GM21423 (cell line): ENCODE measurements around the gene KRTAP10-6.
"Not testable (repeated sequence)": the region's sequence is repeated elsewhere in the genome, so short reads cannot be mapped to it uniquely, and the experiment has no call there.

Source experiments
- ATAC-seq: cut with Tn5 transposase; IDR thresholded peaks from one replicate; pipeline ENCODE4 v1.9.1; 2021; ENCODE audit warnings: mild to moderate bottlenecking, moderate library complexity; ENCODE audit not compliant: unreplicated experiment

Gene KRTAP10-6

DNA sequence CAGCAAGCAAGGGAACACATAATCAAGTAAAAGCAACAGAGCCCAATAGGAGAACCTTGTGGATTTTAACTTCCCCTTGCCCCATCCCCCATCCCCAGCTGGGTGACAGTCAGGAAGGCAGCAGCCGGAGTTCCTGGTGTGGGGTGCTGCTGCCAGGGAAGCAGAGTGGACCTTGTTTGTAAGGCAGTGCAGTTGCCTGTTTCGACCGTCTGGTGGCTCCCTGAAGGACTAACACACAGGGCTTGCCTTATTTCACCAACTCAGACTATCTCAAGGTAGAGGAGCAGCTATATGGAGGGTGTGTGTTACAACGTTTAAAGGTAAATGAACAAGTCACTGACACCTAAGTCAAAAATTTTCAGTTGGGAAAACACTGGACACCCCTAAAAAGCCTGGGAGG, 26.2 kb upstream of the KRTAP10-6 start:
- no peak for ATAC-seq

DNA sequence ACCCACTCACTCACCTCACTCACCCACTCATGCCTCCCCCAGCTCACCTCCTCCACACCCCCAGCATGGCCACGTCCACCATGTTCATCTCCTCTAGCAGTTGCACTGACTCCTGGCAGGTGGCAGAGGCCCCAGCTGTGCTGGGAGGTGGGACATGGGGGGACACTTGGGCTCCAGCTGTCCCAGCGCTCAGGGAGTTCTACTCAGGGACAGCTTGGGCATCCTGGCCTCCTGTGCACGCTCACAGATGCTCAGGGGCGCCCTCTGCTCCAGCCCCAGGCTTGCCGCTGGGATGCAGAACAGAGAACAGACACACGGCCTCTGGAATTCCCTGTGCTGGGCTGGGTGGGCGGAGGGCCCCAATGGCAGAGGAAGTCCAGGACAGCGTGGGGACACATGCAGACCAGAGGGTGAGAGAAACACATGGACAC, 24.8 kb upstream of the KRTAP10-6 start:
- ATAC-seq = no peak

DNA sequence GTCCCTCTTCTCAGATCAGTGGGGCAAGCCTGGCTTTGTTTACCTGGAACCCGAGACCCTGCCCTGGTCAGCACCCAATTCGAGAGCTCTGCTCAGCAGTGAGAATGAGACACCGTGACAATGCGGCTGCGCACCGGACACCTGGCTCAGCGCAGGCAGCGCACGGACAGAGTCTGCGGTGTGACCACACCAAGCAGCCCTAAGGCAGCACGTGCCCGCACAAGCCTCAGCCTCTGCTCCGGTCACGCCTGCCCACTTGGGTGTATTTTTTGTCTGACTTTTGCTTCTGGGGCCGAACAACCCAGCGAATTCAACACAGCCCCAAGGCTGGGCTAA, 24.3 kb upstream of the KRTAP10-6 start:
- ATAC-seq = no peak

DNA sequence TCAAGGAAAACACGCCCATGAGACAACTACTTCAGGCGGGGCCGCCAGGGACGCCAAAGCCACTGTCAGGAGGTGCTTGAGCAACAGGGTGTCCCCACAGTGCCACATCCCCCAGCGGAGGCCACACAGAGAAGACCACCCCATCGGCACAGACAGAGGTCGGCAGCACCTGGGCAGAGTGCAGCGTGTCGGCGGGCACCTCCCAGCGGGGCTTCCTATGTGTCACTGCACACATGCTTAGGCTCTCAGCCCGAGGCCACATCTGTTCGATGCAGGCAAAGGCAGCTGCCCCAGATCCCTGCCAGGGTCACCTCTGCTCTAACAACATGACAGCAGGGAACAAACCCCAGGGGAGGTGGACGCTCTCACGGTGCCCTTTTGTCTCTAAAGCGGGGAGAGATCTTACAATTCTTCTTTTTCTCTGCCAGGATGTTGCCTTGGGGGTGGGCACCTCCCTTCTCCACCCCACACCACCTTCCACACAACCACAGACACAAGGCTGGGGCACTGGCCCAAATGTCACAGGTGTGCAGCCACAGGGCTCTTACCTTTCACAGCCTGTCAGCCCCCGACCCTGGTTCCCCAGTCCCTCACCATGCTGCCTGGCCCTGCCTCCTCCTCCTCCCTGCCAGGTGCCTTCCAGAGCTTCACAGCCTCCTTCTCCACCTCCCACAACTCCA, 23.7 kb upstream of the KRTAP10-6 start:
- no peak for ATAC-seq

DNA sequence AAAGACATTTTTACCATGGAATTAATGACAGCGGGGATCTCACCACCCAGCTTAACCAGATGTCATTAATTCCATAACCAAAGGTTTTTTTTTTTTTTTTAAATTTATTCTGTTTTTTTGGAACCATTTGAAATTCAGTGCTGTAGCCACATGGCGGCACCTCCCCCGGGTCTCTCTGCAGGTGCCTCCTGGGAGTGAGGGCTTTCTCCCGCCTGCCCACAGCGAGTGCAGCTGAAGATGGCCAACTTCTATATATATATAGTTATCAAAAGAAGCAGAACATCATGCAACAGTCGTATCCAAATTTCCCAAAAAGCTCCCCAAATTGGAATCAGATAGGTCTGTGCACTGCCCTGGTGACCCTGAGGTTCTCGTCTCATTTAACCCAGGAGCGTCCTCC, 23.2 kb upstream of the KRTAP10-6 start:
- no peak for ATAC-seq

DNA sequence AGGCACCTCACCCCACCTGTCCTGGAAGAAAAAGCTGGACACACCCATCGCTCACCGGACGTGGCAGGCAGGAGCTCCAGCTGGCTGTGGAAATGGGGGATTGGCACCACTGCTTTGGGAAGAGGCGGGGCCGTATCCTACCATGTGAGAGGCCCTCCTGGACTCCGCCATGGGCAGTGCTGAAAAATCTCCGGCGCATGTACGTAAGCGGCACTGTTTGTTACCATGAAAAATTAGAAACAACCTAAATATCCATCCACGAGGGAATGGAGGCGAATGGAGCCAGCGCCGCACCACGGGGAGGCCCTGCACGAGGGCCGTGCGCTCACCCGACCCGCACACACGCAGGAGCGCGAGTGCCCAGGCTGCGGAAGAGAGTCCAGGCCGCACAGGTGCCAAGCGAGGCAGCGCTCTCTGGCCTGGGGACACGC, 22.7 kb upstream of the KRTAP10-6 start:
- ATAC-seq = no peak

DNA sequence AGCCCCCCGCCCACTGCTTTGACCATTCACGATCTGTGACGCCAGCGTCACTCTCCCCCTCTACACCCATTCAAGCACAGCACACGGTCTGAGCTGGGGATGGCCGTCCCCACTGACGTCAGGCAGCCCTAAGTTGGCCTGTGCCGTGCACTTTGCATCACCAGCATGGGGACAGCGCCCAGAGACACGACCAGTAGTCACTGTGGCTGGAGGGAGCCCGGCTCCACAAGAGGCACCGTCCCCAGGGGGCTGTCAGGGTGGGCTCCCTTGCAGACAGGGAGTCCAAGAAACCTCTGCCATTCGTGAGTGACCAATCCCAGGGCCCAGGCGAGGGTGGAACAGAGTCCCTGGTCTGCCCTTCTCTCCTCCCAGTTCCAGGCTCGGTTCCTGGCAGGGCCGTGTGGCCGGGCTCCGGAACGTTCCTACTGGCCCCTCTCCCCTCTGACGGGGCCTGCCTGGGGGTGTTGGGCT, 21.9 kb upstream of the KRTAP10-6 start:
- ATAC-seq = no peak

DNA sequence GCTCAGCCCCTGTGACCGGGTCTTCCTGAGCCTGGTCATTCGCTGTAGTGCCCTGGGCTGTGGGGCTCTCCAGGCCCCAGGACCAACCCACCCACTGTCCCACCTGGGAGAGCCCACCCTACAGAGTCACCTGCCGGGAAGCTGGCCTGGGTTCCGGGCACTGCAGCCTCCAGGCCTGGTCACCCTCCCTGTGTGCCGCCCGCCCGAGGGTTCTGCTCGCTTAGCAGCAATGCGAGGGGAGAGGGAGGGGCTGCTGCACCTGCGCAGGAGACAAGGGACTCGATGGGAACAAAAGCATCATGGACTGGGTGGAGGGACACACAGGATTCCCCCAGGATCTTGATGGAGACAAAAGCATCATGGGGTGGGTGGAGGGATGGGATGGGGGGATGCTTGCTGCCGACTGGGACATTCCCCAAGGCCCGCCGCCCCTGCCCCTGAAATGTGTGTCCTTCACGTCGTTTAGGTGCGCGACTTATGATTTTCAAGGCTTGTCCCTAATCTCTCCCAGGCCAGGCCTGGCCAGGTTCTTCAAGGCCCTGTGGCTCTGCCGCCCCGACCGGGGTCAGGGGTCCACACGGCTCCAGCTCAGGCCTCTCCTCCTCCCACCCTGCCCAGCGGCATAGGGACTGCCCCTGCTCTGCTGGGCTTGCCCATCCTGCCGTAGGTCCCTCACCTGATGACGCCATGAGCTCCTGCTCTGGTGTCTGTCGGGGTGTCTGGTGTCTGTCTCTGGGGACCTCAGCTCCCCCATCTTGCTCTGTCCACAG, 21.3 kb upstream of the KRTAP10-6 start:
- ATAC-seq = no peak

DNA sequence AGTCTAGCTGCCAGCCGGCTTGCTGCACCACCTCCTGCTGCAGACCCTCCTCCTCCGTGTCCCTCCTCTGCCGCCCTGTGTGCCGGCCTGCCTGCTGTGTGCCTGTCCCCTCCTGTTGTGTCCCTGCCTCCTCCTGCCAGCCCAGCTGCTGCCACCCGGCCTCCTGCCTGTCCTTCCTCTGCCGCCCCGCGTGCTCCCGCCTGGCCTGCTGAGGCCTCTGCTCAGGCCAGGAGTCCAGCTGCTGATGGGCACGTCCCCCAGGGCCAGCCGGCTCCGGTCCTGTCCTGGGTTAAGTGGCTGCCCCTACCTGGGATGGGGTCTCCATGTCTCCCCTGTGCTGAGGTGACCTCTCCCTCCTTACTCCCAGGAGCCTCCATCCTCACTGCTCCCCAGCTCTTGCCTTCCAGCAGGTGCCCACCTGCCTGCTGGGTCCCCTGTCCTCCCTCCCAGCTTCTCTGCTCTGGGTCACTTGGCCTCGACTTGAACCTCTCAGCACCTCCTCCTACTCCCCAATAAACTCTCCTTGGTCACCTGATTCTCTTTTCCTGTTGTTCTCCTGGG, 20.4 kb upstream of the KRTAP10-6 start:
- ATAC-seq = no peak

DNA sequence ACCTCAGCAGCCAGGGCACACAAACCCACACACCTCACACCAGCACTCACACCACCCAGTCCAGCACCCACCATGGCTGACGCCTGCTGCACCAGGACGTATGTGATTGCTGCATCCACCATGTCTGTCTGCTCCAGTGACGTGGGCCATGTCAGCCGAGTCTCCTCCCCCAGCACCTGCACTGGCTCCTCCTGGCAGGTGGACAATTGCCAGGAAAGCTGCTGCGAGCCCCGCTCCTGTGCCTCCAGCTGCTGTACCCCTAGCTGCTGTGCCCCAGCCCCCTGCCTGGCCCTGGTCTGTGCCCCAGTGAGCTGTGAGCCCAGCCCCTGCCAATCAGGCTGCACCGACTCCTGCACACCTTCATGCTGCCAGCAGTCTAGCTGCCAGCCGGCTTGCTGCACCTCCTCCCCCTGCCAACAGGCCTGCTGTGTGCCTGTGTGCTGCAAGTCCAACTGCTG, 19.8 kb upstream of the KRTAP10-6 start, which contains the start of gene KRTAP10-8:
Gene KRTAP10-8 (plus strand): TSS at position 51 of the 458 bp plus-strand sequence. CDS start 22 bp downstream, at position 73.
- no peak for ATAC-seq

DNA sequence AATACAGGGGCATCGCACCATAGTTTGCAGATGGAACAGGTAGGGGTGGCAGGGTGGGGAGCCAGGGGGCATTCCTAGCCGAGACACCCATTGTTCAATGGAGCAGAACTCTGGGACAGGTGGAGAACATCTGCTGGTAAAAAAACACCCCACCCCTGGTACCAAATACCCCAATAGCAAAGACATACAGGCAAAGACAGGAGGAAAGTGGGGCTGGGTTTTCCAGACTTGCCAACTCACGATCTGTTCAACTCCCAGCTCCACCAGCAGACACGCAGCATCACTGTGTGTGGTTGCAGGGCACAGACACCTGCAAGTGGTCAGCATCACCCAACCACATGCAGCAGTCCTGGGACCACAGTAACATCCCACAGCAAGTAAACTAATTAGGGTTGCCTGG, 19.2 kb upstream of the KRTAP10-6 start:
- ATAC-seq = no peak

DNA sequence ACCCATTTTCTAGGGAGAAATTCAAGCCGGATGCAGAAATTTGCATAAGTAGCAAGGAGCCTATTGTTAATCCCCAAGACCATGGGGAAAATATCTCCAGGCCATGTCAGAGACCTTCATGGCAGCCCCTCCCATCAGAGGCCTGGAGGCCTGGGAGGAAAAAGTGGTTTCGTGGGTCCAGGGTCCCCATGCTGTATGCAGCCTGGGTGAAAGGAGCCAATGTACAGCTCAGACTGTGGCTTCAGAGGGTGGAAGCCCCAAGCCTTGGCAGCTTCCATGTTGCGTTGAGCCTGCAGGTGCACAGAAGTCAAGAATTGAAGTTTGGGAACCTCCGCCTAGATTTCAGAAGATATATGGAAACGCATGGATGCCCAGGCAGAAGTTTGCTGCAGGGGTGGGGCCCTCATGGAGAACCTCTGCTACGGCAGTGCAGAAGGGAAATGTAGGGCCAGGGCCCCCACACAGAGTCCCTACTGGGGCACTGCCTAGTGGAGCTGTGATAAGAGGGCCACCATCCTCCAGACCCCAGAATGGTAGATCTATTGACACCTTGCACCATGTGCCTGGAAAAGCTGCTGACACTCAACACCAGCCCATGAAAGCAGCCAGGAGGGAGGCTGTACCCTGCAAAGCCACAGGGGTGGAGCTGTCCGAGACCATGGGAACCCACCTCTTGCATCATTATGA, 18.0 kb upstream of the KRTAP10-6 start:
- not testable (repeated sequence) for ATAC-seq

DNA sequence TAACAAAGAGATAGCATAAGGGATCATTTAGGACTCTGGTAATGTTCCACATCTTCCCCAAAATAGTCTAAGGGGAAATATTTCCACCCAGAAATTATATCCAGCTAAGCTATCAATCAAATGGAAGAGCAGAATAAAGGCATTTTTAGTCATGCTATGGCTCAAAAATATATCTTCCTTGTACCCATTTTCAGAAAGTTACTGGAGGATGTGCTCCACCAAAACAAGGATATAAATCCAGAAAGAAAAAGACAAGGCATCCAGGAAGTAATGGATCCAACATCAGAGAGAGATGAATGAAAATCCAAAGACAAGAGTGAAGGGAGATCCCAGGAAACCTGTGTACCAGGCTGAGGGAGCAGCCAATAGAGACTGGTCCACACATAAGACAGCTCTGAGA, 16.9 kb upstream of the KRTAP10-6 start:
- no peak for ATAC-seq

DNA sequence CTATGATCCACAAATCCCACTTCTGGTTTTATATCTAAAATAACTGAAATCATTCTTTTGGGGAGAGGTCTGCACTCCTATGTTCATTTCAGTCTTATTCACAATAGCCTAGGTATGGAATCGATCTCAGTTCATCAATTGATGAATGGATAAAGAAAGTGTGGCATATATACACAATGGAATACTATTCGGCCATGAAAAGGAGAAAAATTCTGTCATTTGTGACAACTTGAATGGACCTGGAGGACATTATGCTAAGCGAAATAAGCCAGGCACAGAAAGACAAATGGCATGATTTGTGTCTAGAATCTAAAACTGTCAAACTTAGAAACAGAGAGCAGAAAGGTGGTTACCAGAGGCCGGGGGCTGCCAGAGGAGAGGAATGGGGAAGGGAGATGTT, 14.2 kb upstream of the KRTAP10-6 start:
- ATAC-seq = no peak

DNA sequence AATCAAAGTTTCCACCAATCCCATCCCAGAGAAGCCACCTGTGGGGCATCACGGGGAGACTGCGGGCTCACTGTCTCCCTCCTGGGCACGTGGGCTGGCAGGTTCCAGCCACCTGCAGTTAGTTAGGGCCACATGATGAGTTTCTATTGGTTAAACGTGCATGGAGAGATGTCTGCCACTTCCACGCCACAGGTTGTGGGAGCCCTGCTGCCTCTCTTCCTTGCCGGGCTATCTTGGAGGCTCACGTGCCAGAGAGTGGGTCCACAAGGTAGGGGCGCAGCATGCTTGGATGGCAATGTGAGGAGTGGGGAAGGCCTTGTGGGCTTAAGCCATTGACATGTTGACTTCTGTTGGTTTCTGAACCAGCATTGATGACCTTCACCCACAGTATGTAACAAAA, 11.6 kb upstream of the KRTAP10-6 start:
- ATAC-seq = no peak

DNA sequence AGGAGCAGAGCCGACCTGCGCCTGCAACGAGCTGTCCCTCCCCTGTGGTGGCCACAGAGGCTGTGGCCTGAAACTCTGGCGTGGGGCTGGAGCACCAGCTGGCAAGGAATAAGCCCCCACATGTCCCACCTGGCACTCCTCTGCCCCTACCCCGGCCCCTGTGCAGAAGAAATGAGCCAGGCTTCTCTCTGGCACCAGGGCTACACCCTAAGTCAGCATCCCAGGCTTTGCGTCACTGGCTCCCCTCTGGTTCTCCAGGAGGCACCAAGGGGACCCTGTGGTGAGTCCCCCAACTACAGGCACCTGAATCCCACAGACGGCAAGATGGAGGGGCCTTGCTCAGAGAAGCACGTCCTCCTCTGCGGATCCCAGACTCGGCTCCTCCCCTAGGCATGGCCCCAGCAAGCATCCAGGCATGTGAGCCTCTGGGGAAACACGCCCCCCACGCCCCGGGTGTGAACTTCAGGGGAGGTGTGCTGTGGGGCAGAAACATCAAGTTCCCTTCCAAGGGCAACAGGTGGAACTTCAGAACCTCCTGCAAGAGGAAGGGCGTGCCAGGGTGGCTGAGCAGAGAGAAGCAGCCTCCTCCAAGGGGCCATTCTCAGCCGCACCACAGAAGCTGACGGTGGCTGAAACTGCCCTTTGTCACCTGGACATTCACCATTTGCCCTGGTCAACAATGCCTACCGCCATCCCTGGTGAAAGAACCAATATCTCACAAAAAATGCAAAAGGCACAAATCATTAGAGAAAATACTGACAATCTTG, 11.0 kb upstream of the KRTAP10-6 start:
- no peak for ATAC-seq

DNA sequence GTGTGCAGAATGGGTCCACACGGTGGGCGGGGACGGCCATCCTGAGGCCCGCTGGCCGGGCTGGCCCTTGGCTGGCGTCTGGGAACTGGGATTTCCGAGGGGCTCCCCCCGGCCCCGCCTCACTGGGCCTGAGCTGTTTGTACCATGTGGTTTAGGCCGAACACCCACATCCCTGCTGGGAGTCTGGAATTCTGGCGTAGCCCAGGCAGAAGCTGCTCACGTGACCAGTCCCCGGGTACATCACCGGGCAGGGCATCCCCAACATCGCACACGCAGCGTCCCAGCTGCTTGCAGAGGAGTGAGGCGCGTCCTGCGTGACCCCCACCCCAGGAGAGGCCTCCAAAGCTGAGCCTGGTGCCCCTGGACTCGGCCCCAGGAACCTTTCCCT, 10.2 kb upstream of the KRTAP10-6 start:
- ATAC-seq = no peak

DNA sequence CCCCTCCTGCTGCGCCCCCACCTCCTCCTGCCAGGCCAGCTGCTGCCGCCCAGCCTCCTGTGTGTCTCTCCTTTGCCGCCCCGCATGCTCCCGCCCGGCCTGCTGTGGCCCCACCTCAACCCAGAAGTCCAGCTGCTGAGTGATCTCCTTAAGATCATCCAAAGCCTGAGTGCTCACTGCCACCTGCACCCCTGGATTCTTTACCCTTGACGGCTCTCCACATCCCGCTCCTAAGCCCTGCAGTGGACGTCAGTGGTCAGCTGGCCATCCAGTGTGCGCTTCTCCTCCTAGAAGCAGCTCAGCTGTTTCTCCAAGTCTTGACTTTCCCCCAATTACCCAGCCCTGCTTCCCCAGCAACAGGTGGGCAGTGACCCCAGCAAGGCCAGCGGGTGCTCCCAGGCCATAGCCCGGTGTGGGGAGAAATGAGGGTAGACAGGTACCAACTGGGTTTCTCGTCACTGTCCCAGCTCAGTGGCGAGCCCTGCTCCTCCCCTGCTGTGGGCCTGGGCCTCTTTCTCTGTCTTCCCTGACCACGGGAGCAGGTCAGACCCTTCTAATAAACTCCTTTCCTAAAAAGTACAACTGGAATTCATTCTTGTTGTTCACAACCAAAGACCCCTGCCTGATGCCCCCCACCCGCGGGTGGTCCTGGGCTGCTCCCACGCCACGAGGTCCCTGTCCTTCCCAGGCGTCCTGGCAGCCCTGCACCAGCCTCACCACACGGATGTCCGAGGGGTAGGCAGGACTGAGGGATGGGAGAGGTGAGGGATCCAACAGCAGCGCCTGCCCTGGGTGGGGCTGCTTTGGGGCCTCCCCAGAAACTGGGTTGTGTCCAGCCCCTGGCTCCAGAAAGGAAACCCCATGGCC, 9.5 kb upstream of the KRTAP10-6 start:
- no peak for ATAC-seq

DNA sequence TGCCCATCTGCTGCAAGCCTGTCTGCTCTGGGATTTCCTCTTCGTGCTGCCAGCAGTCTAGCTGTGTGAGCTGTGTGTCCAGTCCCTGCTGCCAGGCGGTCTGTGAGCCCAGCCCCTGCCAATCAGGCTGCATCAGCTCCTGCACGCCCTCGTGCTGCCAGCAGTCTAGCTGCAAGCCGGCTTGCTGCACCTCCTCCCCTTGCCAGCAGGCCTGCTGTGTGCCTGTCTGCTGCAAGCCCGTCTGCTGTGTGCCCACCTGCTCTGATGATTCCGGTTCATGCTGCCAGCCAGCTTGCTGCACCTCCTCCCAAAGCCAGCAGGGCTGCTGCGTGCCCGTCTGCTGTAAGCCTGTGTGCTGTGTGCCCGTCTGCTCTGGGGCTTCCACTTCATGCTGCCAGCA, 8.8 kb upstream of the KRTAP10-6 start:
- ATAC-seq = not testable (repeated sequence)
